Measurements from ENCODE around the gene MLIP. TPM values are rescaled to one million over a fixed set of nuclear protein-coding genes. Genes with fewer than 3 reads are reported as not detected.
"Not testable (repeated sequence)": the region's sequence is repeated elsewhere in the genome, so short reads cannot be mapped to it uniquely, and the experiment has no call there.

MLIP gene
- total and polyA plus RNA-seq, 7 experiments from 2014 or later: not detected

GRCh38 chr6:54206510-54206909, 95.3 kb downstream of the MLIP start:
- Histone ChIP-seq H3K4me1 (ENCODE audit: control insufficient read depth in 2 of 2, insufficient read depth in 2 of 2, low read length in 2 of 2) (no peaks in the 10 kb centered on the region), H3K27ac (ENCODE audit: low read depth, low read length) (no peak overlapping the region), H3K27me3 (ENCODE audit: control insufficient read depth in 2 of 2, insufficient read depth in 2 of 2, low read length in 2 of 2) (no peaks in the 10 kb centered on the region), H3K9me3 (ENCODE audit: control insufficient read depth in 2 of 3, low read length in 3 of 3) (no peaks in the 10 kb centered on the region), H3K4me3 (ENCODE audit: low read length) (no peak overlapping the region), H3K36me3 (ENCODE audit: control insufficient read depth in 2 of 3, insufficient read depth in 3 of 3, low read length in 3 of 3) (no peaks in the 10 kb centered on the region)
- Mint-ChIP-seq H3K27me3 (no peaks in the 10 kb centered on the region), H3K4me1 (no peaks in the 10 kb centered on the region), H3K4me3 (no peak overlapping the region), H3K36me3 (no peaks in the 10 kb centered on the region), H3K27ac (no peak overlapping the region), H3K9me3 (peaks cover 0 to 6% (median 0%) of the 10 kb centered on the region in 11 donors)
- ChIA-PET POLR2A (no interaction called here), CTCF (no interaction called here)
- intact Hi-C loops (cut with micrococcal nuclease): no loop called here
- no peak for ATAC-seq
- no peak for DNase-seq

- H3K27me3 Mint-ChIP-seq; H3K9me3 Mint-ChIP-seq; intact Hi-C loops (cut with micrococcal nuclease); ATAC-seq; H3K4me3 Mint-ChIP-seq; H3K36me3 ChIP-seq (ENCODE audit: control insufficient read depth in 2 of 3, insufficient read depth in 3 of 3, low read length in 3 of 3); H3K27ac Mint-ChIP-seq; H3K4me1 Mint-ChIP-seq; CTCF ChIA-PET; H3K4me1 ChIP-seq (ENCODE audit: control insufficient read depth in 2 of 2, insufficient read depth in 2 of 2, low read length in 2 of 2); H3K27ac ChIP-seq (ENCODE audit: low read depth, low read length); H3K27me3 ChIP-seq (ENCODE audit: control insufficient read depth in 2 of 2, insufficient read depth in 2 of 2, low read length in 2 of 2); H3K4me3 ChIP-seq (ENCODE audit: low read length); H3K36me3 Mint-ChIP-seq; POLR2A ChIA-PET; DNase-seq; H3K9me3 ChIP-seq (ENCODE audit: control insufficient read depth in 2 of 3, low read length in 3 of 3): not testable (repeated sequence)
Measured at GRCh38 chr6:54209983-54210382, 98.7 kb downstream of the MLIP start.

DNA sequence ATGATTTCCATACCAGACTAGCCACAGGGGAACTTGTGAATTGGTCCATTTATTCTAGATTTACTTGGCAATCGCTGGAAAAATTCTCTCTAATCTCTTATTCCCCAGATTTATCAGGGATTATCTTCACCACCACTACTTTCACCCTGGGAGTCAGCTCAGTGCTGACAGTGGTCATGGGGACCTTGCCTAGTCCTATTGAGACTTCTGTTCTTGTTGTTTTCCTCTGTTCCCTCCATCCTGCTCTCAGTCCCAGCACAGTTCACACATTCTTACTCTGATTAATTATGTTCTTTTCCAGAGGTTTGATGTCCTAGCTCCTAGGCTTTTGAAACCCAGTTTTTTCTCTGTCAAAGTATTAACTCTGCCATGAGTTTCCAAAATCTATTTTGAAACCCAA, 103.0 kb downstream of the MLIP start:
- H3K9me3 ChIP-seq (ENCODE audit: control insufficient read depth in 2 of 3, low read length in 3 of 3): no peaks in the 10 kb centered on the region
- ChIA-PET CTCF (no interaction called here), POLR2A (no interaction called here)
- H3K36me3 Mint-ChIP-seq: no peaks in the 10 kb centered on the region
- no peaks in the 10 kb centered on the region for H3K36me3 ChIP-seq (ENCODE audit: control insufficient read depth in 2 of 3, insufficient read depth in 3 of 3, low read length in 3 of 3)
- ATAC-seq (no peak), DNase-seq (no peak)
- no peak overlapping the region for H3K4me3 ChIP-seq (ENCODE audit: low read length)
- no peaks in the 10 kb centered on the region for H3K27me3 ChIP-seq (ENCODE audit: control insufficient read depth in 2 of 2, insufficient read depth in 2 of 2, low read length in 2 of 2)
- H3K4me1 ChIP-seq (ENCODE audit: control insufficient read depth in 2 of 2, insufficient read depth in 2 of 2, low read length in 2 of 2): no peaks in the 10 kb centered on the region
- intact Hi-C loops (cut with micrococcal nuclease): no loop called here
- peaks cover 0 to 7% (median 2%) of the 10 kb centered on the region in 11 donors for H3K9me3 Mint-ChIP-seq
- no peak overlapping the region for H3K27ac ChIP-seq (ENCODE audit: low read depth, low read length)
- H3K27me3 Mint-ChIP-seq: no peaks in the 10 kb centered on the region
- H3K4me1 Mint-ChIP-seq: peaks cover 0 to 4% (median 0%) of the 10 kb centered on the region in 7 donors
- no peak overlapping the region for H3K4me3 Mint-ChIP-seq
- H3K27ac Mint-ChIP-seq: no peak overlapping the region

GRCh38 chr6:54216336-54216735, 105.1 kb downstream of the MLIP start:
- no peak for DNase-seq
- no peaks in the 10 kb centered on the region for H3K4me1 ChIP-seq (ENCODE audit: control insufficient read depth in 2 of 2, insufficient read depth in 2 of 2, low read length in 2 of 2)
- ChIA-PET POLR2A (no interaction called here), CTCF (no interaction called here)
- no peaks in the 10 kb centered on the region for H3K9me3 ChIP-seq (ENCODE audit: control insufficient read depth in 2 of 3, low read length in 3 of 3)
- no peak overlapping the region for H3K4me3 Mint-ChIP-seq
- no peaks in the 10 kb centered on the region for H3K27me3 ChIP-seq (ENCODE audit: control insufficient read depth in 2 of 2, insufficient read depth in 2 of 2, low read length in 2 of 2)
- ATAC-seq: no peak
- no peaks in the 10 kb centered on the region for H3K27me3 Mint-ChIP-seq
- peaks cover 0 to 7% (median 2%) of the 10 kb centered on the region in 11 donors for H3K9me3 Mint-ChIP-seq
- H3K27ac Mint-ChIP-seq: no peak overlapping the region
- no peaks in the 10 kb centered on the region for H3K36me3 Mint-ChIP-seq
- intact Hi-C loops (cut with micrococcal nuclease): no loop called here
- H3K36me3 ChIP-seq (ENCODE audit: control insufficient read depth in 2 of 3, insufficient read depth in 3 of 3, low read length in 3 of 3): no peaks in the 10 kb centered on the region
- no peak overlapping the region for H3K4me3 ChIP-seq (ENCODE audit: low read length)
- H3K4me1 Mint-ChIP-seq: peaks cover 0 to 4% (median 0%) of the 10 kb centered on the region in 7 donors
- H3K27ac ChIP-seq (ENCODE audit: low read depth, low read length): no peak overlapping the region

DNA sequence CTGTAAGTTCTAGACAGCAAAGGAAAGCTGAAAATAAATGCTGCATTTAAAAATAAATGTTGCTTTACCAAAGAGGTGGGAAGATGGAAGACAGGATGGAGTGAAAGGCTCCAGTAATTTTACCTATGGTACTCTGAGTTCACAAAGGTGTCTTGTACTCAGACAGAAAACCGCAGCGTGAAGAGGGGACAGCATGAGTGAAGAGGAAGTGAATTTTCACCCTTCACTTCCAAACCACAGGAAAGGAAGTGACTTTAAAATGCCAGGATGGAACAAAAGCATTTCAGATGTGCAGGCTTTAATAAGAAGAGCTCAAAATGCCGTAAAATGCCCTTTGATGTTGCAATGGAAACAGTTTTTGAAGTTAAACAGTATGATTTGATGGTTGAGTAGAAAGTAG, 105.8 kb downstream of the MLIP start:
- H3K36me3 ChIP-seq (ENCODE audit: control insufficient read depth in 2 of 3, insufficient read depth in 3 of 3, low read length in 3 of 3): no peaks in the 10 kb centered on the region
- DNase-seq: no peak
- H3K4me3 ChIP-seq (ENCODE audit: low read length): no peak overlapping the region
- ChIA-PET POLR2A (no interaction called here), CTCF (no interaction called here)
- no peaks in the 10 kb centered on the region for H3K9me3 ChIP-seq (ENCODE audit: control insufficient read depth in 2 of 3, low read length in 3 of 3)
- Mint-ChIP-seq H3K9me3 (peaks cover 0 to 7% (median 2%) of the 10 kb centered on the region in 11 donors), H3K36me3 (no peaks in the 10 kb centered on the region), H3K4me1 (peaks cover 0 to 4% (median 0%) of the 10 kb centered on the region in 7 donors), H3K27me3 (no peaks in the 10 kb centered on the region), H3K27ac (no peak overlapping the region), H3K4me3 (no peak overlapping the region)
- H3K27me3 ChIP-seq (ENCODE audit: control insufficient read depth in 2 of 2, insufficient read depth in 2 of 2, low read length in 2 of 2): no peaks in the 10 kb centered on the region
- no peak overlapping the region for H3K27ac ChIP-seq (ENCODE audit: low read depth, low read length)
- no peak for ATAC-seq
- intact Hi-C loops (cut with micrococcal nuclease): no loop called here
- no peaks in the 10 kb centered on the region for H3K4me1 ChIP-seq (ENCODE audit: control insufficient read depth in 2 of 2, insufficient read depth in 2 of 2, low read length in 2 of 2)

DNA sequence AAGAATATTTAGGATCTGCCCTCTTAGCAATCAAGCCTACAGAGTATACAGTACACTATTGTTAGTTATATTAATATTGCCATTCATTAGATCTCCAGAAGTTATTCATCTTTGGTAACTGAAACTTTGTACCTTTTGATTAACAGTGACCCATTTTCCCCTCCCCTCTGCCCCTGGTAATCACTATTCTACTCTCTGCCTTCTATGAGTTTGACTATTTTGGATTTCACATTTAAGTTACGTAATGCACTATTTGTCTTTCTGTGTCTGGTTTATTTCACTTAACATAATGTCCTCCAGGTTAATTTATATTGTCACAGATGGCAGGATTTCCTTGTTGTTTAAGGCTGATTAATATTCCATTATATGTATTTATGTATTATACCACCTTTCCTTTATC, 111.0 kb downstream of the MLIP start:
- ChIA-PET CTCF (no interaction called here), POLR2A (no interaction called here)
- Histone ChIP-seq H3K4me1 (ENCODE audit: control insufficient read depth in 2 of 2, insufficient read depth in 2 of 2, low read length in 2 of 2) (no peaks in the 10 kb centered on the region), H3K4me3 (ENCODE audit: low read length) (no peak overlapping the region), H3K36me3 (ENCODE audit: control insufficient read depth in 2 of 3, insufficient read depth in 3 of 3, low read length in 3 of 3) (no peaks in the 10 kb centered on the region), H3K9me3 (ENCODE audit: control insufficient read depth in 2 of 3, low read length in 3 of 3) (no peaks in the 10 kb centered on the region), H3K27ac (ENCODE audit: low read depth, low read length) (no peak overlapping the region), H3K27me3 (ENCODE audit: control insufficient read depth in 2 of 2, insufficient read depth in 2 of 2, low read length in 2 of 2) (no peaks in the 10 kb centered on the region)
- no peak overlapping the region for H3K27ac Mint-ChIP-seq
- no peak for DNase-seq
- H3K4me3 Mint-ChIP-seq: no peak overlapping the region
- no peaks in the 10 kb centered on the region for H3K4me1 Mint-ChIP-seq
- no peaks in the 10 kb centered on the region for H3K27me3 Mint-ChIP-seq
- H3K36me3 Mint-ChIP-seq: no peaks in the 10 kb centered on the region
- peaks cover 0 to 9% (median 2%) of the 10 kb centered on the region in 11 donors for H3K9me3 Mint-ChIP-seq
- intact Hi-C loops (cut with micrococcal nuclease): no loop called here
- ATAC-seq: no peak

- CTCF ChIA-PET: no interaction called here
- peaks cover 0 to 9% (median 0%) of the 10 kb centered on the region in 11 donors for H3K9me3 Mint-ChIP-seq
- H3K4me3 ChIP-seq (ENCODE audit: low read length): no peak overlapping the region
- no peaks in the 10 kb centered on the region for H3K27me3 ChIP-seq (ENCODE audit: control insufficient read depth in 2 of 2, insufficient read depth in 2 of 2, low read length in 2 of 2)
- POLR2A ChIA-PET: no interaction called here
- ATAC-seq: no peak
- H3K36me3 ChIP-seq (ENCODE audit: control insufficient read depth in 2 of 3, insufficient read depth in 3 of 3, low read length in 3 of 3): no peaks in the 10 kb centered on the region
- no peak for DNase-seq
- H3K4me3 Mint-ChIP-seq: no peak overlapping the region
- no peaks in the 10 kb centered on the region for H3K4me1 Mint-ChIP-seq
- intact Hi-C loops (cut with micrococcal nuclease): no loop called here
- no peaks in the 10 kb centered on the region for H3K36me3 Mint-ChIP-seq
- no peak overlapping the region for H3K27ac Mint-ChIP-seq
- H3K9me3 ChIP-seq (ENCODE audit: control insufficient read depth in 2 of 3, low read length in 3 of 3): no peaks in the 10 kb centered on the region
- no peaks in the 10 kb centered on the region for H3K4me1 ChIP-seq (ENCODE audit: control insufficient read depth in 2 of 2, insufficient read depth in 2 of 2, low read length in 2 of 2)
- H3K27ac ChIP-seq (ENCODE audit: low read depth, low read length): no peak overlapping the region
- H3K27me3 Mint-ChIP-seq: no peaks in the 10 kb centered on the region
Measured at GRCh38 chr6:54232703-54233102, 121.5 kb downstream of the MLIP start.

All from naive thymus-derived CD4-positive, alpha-beta T cell (primary cell).